Esophagus muscularis mucosa (tissue), 4 donors: ENCODE data around the gene RPS25.

Experiments used
- CTCF ChIP-seq, 3 experiments: fragments of 200-600 bp in 2 of 3; fragments of 450-650 bp in 1 of 3; sonication (generic) in 2 of 3; IDR thresholded peaks; one replicate each; pipeline ENCODE4 v1.5.1; 2017 to 2019; ENCODE audit warnings: antibody characterized with exemption in 3 of 3, mild to moderate bottlenecking in 2 of 3, moderate library complexity in 1 of 3
- EP300 ChIP-seq: sonication (generic); formaldehyde crosslinking; IDR thresholded peaks from one replicate; pipeline ENCODE4 v1.6.1; 2017; ENCODE audit warnings: antibody characterized with exemption
- POLR2A ChIP-seq: fragments of 450-650 bp; IDR thresholded peaks from one replicate; pipeline ENCODE4 v1.6.1; 2017; ENCODE audit warnings: antibody characterized with exemption, moderate library complexity, mild to moderate bottlenecking, low read depth

- TF ChIP-seq EP300, result no peak
- no peak for TF ChIP-seq POLR2A
- TF ChIP-seq CTCF (IDR thresholded peaks at IDR 0.05), result no peak
Observed at GRCh38 chr11:119055901-119056300, 37.8 kb upstream of the RPS25 start.
